ENCODE measurements around the gene CHAC2. TPM values are rescaled to one million over a fixed set of nuclear protein-coding genes. Genes with fewer than 3 reads are reported as not detected.

Gene CHAC2
- total and polyA plus RNA-seq, 2 of the 13 experiments (the other 11 are each of a cell fraction or from before 2014, with no cell fraction given) = 1.7 to 10.7 TPM

- no peak; the same call in 2 of the 3 replicates for ATAC-seq
- intact Hi-C loops (cut with micrococcal nuclease; ENCODE audit: unreplicated experiment) = no loop called here
Observed at GRCh38 chr2:53819634-53820033, 52.0 kb downstream of the CHAC2 start.

More at GRCh38 chr2:53819634-53820033, 52.0 kb downstream of the CHAC2 start:
- no peak for FAIRE-seq
- no peak for TF ChIP-seq POLR2A (IDR thresholded peaks at IDR 0.05; ENCODE audit: insufficient read depth in 1 of 2, low read depth in 2 of 2, low read length in 2 of 2)
- no peak for TF ChIP-seq ZGPAT (CRISPR knock-in tag; IDR thresholded peaks at IDR 0.05)
- TF ChIP-seq TAF15 (IDR thresholded peaks at IDR 0.05; ENCODE audit: low read depth, low read length, poor library complexity, severe bottlenecking) = no peak
- TF ChIP-seq KLF9 (CRISPR knock-in tag; IDR thresholded peaks at IDR 0.05; ENCODE audit: low read depth) = no peak
- no peak for TF ChIP-seq ZNF264 (CRISPR knock-in tag; IDR thresholded peaks at IDR 0.05)
- no peak for TF ChIP-seq IRF1 (CRISPR knock-in tag; IDR thresholded peaks at IDR 0.05; ENCODE audit: low read depth)
- no peak for TF ChIP-seq SIX4 (CRISPR knock-in tag; IDR thresholded peaks at IDR 0.05)
- no peak for TF ChIP-seq ZNF367 (CRISPR knock-in tag; IDR thresholded peaks at IDR 0.05; ENCODE audit: borderline replicate concordance)
- TF ChIP-seq ATF1 (CRISPR knock-in tag; IDR thresholded peaks at IDR 0.05) = no peak
- ChIA-PET POLR2A (no interaction called here), CTCF (ENCODE audit: low intra/inter-chr PET ratio, low total read pairs) (no interaction called here)
- Histone ChIP-seq H2AFZ (ENCODE audit: low read length) (no peak overlapping the region), H3K4me1 (ENCODE audit: insufficient read depth, low read length) (peaks cover 26% of the 10 kb centered on the region), H3K27me3 (ENCODE audit: control insufficient read depth in 1 of 2, insufficient read depth in 2 of 2, low read length in 2 of 2) (no peaks in the 10 kb centered on the region), H3K27ac (ENCODE audit: extremely low read length, insufficient read depth, low read length) (no peak overlapping the region), H3K4me2 (ENCODE audit: low read depth, low read length) (no peak overlapping the region), H3K4me3 (replicated peaks in 1 of 3; ENCODE audit: insufficient read depth in 1 of 3, low read depth in 2 of 3, low read length in 3 of 3) (no peak overlapping the region), H4K20me1 (ENCODE audit: insufficient read depth, low read length) (no peaks in the 10 kb centered on the region), H3K36me3 (replicated peaks in 1 of 2; ENCODE audit: control insufficient read depth in 1 of 2, insufficient read depth in 2 of 2, low read length in 2 of 2) (peaks cover 12 to 39% of the 10 kb centered on the region in 2 experiments), H3K9ac (ENCODE audit: insufficient read depth, low read depth, low read length) (no peak overlapping the region), H3K79me2 (ENCODE audit: insufficient read depth, low read length) (no peaks in the 10 kb centered on the region), H3K9me3 (ENCODE audit: low read length) (no peaks in the 10 kb centered on the region)
- in situ Hi-C loops (cut with HindIII; ENCODE audit: extremely low pct_ligation_motif_present, low pct_unique_long_range_greater_than_20kb) = no loop called here
- no TSS peak for BruUV-seq (replicated peaks)
- no peak for DNase-seq (ENCODE audit: low spot score)
- WGBS (ENCODE audit: low lambda C conversion rate) = 92% methylated on average over 4 of the region's 4 CpGs
